ENCODE data around the gene KIRREL3. TPM values are rescaled to one million over a fixed set of nuclear protein-coding genes. Genes with fewer than 3 reads are reported as not detected.

KIRREL3 gene
- total and polyA plus RNA-seq, 2 of the 8 experiments (the other 6 are each of a cell fraction or from before 2014, with no cell fraction given) = 0.29 to 0.32 TPM

DNA sequence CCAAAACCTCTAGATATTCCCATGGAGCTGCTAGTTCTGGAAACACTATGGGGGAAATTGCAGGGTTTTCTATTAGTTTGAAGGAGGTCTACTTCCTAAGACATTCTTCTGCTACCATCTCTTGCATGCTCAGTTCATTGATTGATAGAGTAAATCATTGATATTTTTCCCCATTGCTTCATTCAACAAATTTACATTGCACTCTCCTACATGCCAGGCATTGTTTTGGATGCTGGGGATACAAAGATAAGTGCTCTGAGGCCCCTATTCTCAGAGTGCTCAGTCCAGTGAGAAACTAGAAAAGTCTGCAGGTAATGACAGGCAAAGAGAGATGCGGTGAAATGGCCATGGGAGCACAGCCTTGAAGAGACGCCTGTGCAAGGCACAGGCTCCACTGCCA, 313.1 kb downstream of the KIRREL3 start:
- no peak overlapping the region for H3K9ac ChIP-seq (replicated peaks in 1 of 4; ENCODE audit: extremely low read depth in 1 of 4, low read depth in 3 of 4, low read length in 3 of 4)
- no peak overlapping the region for H3K4me2 ChIP-seq (ENCODE audit: insufficient read depth in 1 of 2, low read depth in 2 of 2, low read length in 2 of 2)
- H2BK120ac ChIP-seq (replicated peaks; ENCODE audit: low read depth, low read length) = no peak overlapping the region
- no peak for FAIRE-seq
- no peaks in the 10 kb centered on the region for H3K36me3 ChIP-seq (ENCODE audit: control insufficient read depth in 2 of 4, insufficient read depth in 4 of 4, low read length in 3 of 4)
- H2BK12ac ChIP-seq (ENCODE audit: low read depth, low read length) = no peak overlapping the region
- ChIA-PET POLR2A (ENCODE audit: partially characterized antibody) (no interaction called here), CTCF (ENCODE audit: partially characterized antibody) (interaction anchor here (0.5 to 0.9 kb wide), 4 partner anchors 8 to 233 kb away, joined by 3 read pairs; no protein-coding TSS in a partner anchor)
- H4K91ac ChIP-seq (replicated peaks; ENCODE audit: insufficient read length, low read length) = no peak overlapping the region
- no peak overlapping the region for H3K4ac ChIP-seq (replicated peaks; ENCODE audit: insufficient read length, low read depth, low read length)
- no peak overlapping the region for H3K18ac ChIP-seq (ENCODE audit: extremely low read depth, low read length)
- no peak overlapping the region for H2AK5ac ChIP-seq (ENCODE audit: low read depth, low read length)
- no peaks in the 10 kb centered on the region for H3K9me3 ChIP-seq (ENCODE audit: insufficient read depth in 2 of 2, low read depth in 1 of 2, low read length in 1 of 2)
- H2AFZ ChIP-seq (ENCODE audit: low read length) = no peak overlapping the region
- no peak overlapping the region for H4K8ac ChIP-seq (ENCODE audit: extremely low read depth, insufficient read depth, low read length)
- no peaks in the 10 kb centered on the region for H3K23me2 ChIP-seq (ENCODE audit: low read depth, low read length)
- no peak overlapping the region for H3K27ac ChIP-seq (ENCODE audit: low read depth, low read length)
- peaks cover 0 to 4% (median 1%) of the 10 kb centered on the region in 4 experiments; a peak in 3 of 7 replicates for H3K4me1 ChIP-seq (replicated peaks in 1 of 4; ENCODE audit: control insufficient read depth in 3 of 4, insufficient read depth in 4 of 4, low read length in 3 of 4)
- no peak overlapping the region for H2BK15ac ChIP-seq (ENCODE audit: low read length)
- 85% methylated on average over 2 of the region's 2 CpGs; no CpG with 5 or more reads in 1 of the 2 experiments for WGBS, 2 experiments (ENCODE audit: extremely low coverage in 1 of 2, insufficient coverage in 1 of 2, insufficient read length in 1 of 2, insufficient replicate concordance in 2 of 2, low coverage in 1 of 2, low lambda C conversion rate in 2 of 2, missing lambda C conversion rate in 1 of 2)
- no peak overlapping the region for H2BK20ac ChIP-seq (ENCODE audit: low read length)
- H3K4me3 ChIP-seq (ENCODE audit: extremely low read depth in 1 of 4, insufficient read depth in 2 of 4, low read depth in 3 of 4, low read length in 4 of 4) = no peak overlapping the region
- no peak overlapping the region for H2BK5ac ChIP-seq (ENCODE audit: low read depth, low read length)
- H3K56ac ChIP-seq (replicated peaks; ENCODE audit: insufficient read length, low read depth, low read length) = no peak overlapping the region
- H4K5ac ChIP-seq (ENCODE audit: insufficient read length, low read depth, low read length) = no peak overlapping the region
- no peaks in the 10 kb centered on the region for H3K79me2 ChIP-seq (ENCODE audit: control insufficient read depth in 1 of 2, insufficient read depth in 2 of 2, low read length in 2 of 2)
- H4K20me1 ChIP-seq (replicated peaks in 1 of 2; ENCODE audit: control insufficient read depth in 1 of 2, insufficient read depth in 2 of 2, low read length in 2 of 2) = no peaks in the 10 kb centered on the region
- no peaks in the 10 kb centered on the region for H3K79me1 ChIP-seq (ENCODE audit: low read depth, low read length)
- no peaks in the 10 kb centered on the region for H3K27me3 ChIP-seq (replicated peaks in 1 of 4; ENCODE audit: control insufficient read depth in 3 of 4, extremely low read depth in 1 of 4, insufficient read depth in 3 of 4, low read length in 3 of 4)
- no peak overlapping the region for H3K14ac ChIP-seq (ENCODE audit: insufficient read length)
- H3K23ac ChIP-seq (ENCODE audit: insufficient read length) = no peak overlapping the region
- no peak for DNase-seq (ENCODE audit: low read depth in 1 of 2, low spot score in 2 of 2)
- TF ChIP-seq TEAD4 (IDR thresholded peaks at IDR 0.05; ENCODE audit: low read depth, low read length) (no peak), SUZ12 (IDR thresholded peaks at IDR 0.05; ENCODE audit: low read length) (no peak), RNF2 (IDR thresholded peaks at IDR 0.05; ENCODE audit: borderline replicate concordance, low read depth, low read length, missing control alignments, poor library complexity, severe bottlenecking) (no peak), EGR1 (IDR thresholded peaks at IDR 0.05; ENCODE audit: borderline replicate concordance, low read depth, low read length) (no peak), MAFK (IDR thresholded peaks at IDR 0.05; ENCODE audit: low read depth, low read length) (no peak), HDAC2 (IDR thresholded peaks at IDR 0.05; ENCODE audit: borderline replicate concordance in 1 of 2, low read depth in 2 of 2, low read length in 2 of 2) (no peak), ZNF274 (IDR thresholded peaks at IDR 0.05; ENCODE audit: borderline replicate concordance, extremely low read depth, low read length) (no peak), POLR2AphosphoS5 (IDR thresholded peaks at IDR 0.05; ENCODE audit: low read depth, low read length) (no peak), CHD2 (IDR thresholded peaks at IDR 0.05; ENCODE audit: low read length) (no peak), BACH1 (IDR thresholded peaks at IDR 0.05; ENCODE audit: low read length) (no peak), CTBP2 (IDR thresholded peaks at IDR 0.05; ENCODE audit: borderline replicate concordance, insufficient read depth, insufficient read length, low read length) (no peak), RBBP5 (IDR thresholded peaks at IDR 0.05; ENCODE audit: borderline replicate concordance, low read depth, low read length) (no peak), SIX5 (IDR thresholded peaks at IDR 0.05; ENCODE audit: low read depth, low read length) (no peak)
- TF ChIP-seq, protein P1, sequence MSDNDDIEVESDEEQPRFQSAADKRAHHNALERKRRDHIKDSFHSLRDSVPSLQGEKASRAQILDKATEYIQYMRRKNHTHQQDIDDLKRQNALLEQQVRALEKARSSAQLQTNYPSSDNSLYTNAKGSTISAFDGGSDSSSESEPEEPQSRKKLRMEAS (IDR thresholded peaks at IDR 0.05) = no peak

Measured in H1 (cell line).